ENCODE results near the gene CYB5B. TPM values are rescaled to one million over a fixed set of nuclear protein-coding genes. Genes with fewer than 3 reads are reported as not detected.

The CYB5B gene
- total and polyA plus RNA-seq, 2 donors: 75.2 to 114 TPM

DNA sequence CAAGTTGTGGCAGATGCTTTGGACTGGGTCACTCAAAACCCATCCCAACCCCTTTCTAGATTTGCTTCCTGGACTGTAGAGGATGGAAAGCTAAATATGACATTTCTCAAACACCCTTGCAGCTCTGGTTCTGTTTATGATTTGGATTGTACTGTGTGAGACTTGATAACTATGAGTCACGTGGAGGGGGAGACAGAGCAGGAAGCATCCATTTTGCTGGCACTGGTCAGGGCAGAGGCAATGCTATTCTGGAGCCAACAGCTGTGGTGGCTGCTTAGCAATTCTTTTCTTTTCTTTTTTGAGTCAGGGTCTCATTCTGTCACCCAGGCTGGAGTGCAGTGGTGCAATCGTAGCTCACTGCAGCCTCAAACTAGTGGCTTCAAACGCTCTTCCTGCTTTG, 25.1 kb upstream of the CYB5B start:
- 54% methylated on average over 3 of the region's 3 CpGs for WGBS
- DNase-seq (ENCODE audit: extremely low spot score): no peak
- peak overlapping the region; percentile 3 for H3K27ac ChIP-seq (ENCODE audit: low read depth)
- H3K36me3 ChIP-seq (ENCODE audit: insufficient read depth): no peaks in the 10 kb centered on the region
- H3K4me3 ChIP-seq (ENCODE audit: low read depth, low read length): no peak overlapping the region
- peaks cover 2% of the 10 kb centered on the region for H3K4me1 ChIP-seq (ENCODE audit: insufficient read depth)

DNA sequence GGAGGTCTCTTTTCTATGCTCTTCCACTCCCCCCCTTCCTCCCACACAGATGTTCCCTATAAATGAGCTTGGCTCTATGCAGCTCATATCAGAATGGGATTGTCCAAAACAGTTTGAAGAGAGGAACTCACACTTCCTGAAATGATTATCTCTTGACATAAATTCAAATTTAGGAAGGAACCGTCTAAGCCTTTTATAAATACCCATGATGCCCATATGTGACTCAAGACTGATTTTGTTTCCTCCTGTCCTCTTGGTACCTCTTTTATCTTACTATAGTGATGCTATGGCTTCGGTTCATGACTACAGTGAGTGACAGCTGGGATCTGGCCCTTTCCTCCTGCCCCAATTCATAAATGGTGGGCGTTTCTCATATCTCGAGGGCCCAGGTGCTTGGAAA, 22.0 kb upstream of the CYB5B start:
- Histone ChIP-seq H3K4me1 (ENCODE audit: insufficient read depth) (peaks cover 2% of the 10 kb centered on the region), H3K36me3 (ENCODE audit: insufficient read depth) (no peaks in the 10 kb centered on the region), H3K27ac (ENCODE audit: low read depth) (peak overlapping the region; percentile 5), H3K4me3 (ENCODE audit: low read depth, low read length) (no peak overlapping the region)
- WGBS: 39% methylated on average over 4 of the region's 4 CpGs
- DNase-seq (ENCODE audit: extremely low spot score): no peak

DNA sequence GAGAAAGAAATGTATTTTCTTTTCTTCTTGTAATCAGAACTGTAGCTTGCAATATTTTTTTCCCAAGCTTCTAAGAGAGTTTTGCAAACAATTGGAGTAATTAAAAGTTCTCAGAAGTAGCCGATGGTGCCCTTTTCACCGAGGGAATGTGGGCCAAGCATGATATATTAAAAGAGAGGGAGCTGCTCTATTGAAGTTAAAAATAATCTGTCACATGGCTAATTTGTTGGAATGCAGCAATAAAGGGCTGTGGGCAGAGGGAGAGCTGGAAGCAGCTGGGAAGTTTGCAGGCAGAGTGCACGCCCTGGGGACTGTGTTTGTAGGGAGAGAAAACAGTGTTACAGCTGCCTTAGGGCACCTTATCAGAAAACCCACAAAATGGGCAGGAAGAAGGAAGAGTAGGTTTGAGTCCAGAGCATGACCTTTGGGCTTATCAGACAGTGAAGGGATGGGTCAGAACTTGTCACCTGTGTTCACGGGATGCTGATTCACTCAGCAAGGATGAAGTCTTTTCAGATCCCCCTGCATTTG, 20.1 kb upstream of the CYB5B start:
- Histone ChIP-seq H3K36me3 (ENCODE audit: insufficient read depth) (no peaks in the 10 kb centered on the region), H3K4me3 (ENCODE audit: low read depth, low read length) (no peak overlapping the region), H3K4me1 (ENCODE audit: insufficient read depth) (no peaks in the 10 kb centered on the region), H3K27ac (ENCODE audit: low read depth) (peak overlapping the region; percentile 16)
- WGBS: 12% methylated on average over 4 of the region's 4 CpGs
- no peak for DNase-seq (ENCODE audit: extremely low spot score)

DNA sequence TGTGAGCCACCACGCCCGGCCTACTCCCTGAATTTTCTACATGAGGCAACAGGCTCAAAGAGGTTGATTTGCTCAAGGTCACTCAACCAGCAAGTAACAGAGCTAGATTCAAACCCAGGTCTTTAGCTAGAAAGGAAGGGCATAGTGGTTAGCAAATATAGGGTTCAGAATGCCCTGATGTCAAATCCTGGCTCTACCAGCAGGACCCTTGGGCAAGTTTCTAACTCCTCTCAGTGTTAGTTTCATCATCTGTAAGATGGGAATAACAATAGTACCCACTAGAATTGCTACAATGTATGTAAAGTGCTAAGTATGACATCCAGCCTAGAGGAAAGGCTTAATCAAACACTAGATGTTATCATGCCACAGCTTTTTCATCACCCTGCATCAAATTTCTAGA, 19.1 kb upstream of the CYB5B start:
- Histone ChIP-seq H3K27ac (ENCODE audit: low read depth) (peak overlapping the region; percentile 47), H3K4me1 (ENCODE audit: insufficient read depth) (no peaks in the 10 kb centered on the region), H3K36me3 (ENCODE audit: insufficient read depth) (no peaks in the 10 kb centered on the region), H3K4me3 (ENCODE audit: low read depth, low read length) (no peak overlapping the region)
- DNase-seq (ENCODE audit: extremely low spot score): no peak
- 92% methylated on average over 2 of the region's 2 CpGs for WGBS

DNA sequence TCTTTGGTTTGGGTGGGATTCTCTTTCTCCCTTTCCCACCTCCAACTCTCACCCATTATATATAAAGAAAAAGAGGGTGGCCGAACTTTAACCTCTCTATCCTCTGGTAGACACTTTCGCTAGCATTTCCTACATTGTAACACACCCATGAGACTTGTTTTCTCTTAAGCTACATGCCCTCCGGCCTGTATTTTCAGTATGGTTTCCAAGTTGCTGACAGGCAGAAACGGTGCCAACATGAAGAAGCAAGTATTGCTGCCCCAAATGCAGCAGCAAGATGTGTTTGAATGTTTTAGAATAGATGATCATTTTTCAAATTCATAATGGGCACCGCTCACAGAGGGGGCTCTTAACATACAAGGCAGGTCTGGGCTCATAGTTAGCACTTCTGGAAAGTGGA, 18.7 kb upstream of the CYB5B start:
- no peak for DNase-seq (ENCODE audit: extremely low spot score)
- Histone ChIP-seq H3K4me3 (ENCODE audit: low read depth, low read length) (no peak overlapping the region), H3K36me3 (ENCODE audit: insufficient read depth) (no peaks in the 10 kb centered on the region), H3K4me1 (ENCODE audit: insufficient read depth) (no peaks in the 10 kb centered on the region), H3K27ac (ENCODE audit: low read depth) (peak overlapping the region; percentile 47)
- 70% methylated on average over 5 of the region's 5 CpGs for WGBS

DNA sequence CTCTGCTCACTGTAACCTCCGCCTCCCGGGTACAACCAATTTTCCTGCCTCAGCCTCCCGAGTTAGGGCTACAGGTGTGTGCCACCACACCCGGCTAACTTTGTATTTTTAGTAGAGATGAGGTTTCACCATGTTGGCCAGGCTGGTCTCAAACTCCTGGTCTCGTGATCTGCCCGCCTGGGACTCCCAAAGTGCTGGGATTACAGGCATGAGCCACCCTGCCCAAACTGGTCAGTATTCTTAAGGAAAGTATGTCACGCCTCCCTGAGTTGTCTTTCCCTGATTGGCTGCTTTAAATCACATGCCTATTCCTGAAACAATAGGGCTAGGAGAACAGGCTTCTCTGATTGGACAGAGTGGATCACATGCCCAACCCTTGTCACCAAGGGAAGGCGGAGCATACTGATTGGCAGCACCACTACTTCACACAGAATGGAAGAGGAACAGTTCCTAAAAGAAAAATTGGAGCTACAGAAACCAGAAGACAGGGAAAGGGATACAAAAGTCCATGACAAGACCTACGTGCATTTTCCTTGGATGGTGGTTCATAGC, 17.6 kb upstream of the CYB5B start:
- H3K36me3 ChIP-seq (ENCODE audit: insufficient read depth): no peaks in the 10 kb centered on the region
- DNase-seq (ENCODE audit: extremely low spot score): no peak
- WGBS: 96% methylated on average over 9 of the region's 9 CpGs
- H3K4me3 ChIP-seq (ENCODE audit: low read depth, low read length): no peak overlapping the region
- H3K27ac ChIP-seq (ENCODE audit: low read depth): no peak overlapping the region
- no peaks in the 10 kb centered on the region for H3K4me1 ChIP-seq (ENCODE audit: insufficient read depth)

DNA sequence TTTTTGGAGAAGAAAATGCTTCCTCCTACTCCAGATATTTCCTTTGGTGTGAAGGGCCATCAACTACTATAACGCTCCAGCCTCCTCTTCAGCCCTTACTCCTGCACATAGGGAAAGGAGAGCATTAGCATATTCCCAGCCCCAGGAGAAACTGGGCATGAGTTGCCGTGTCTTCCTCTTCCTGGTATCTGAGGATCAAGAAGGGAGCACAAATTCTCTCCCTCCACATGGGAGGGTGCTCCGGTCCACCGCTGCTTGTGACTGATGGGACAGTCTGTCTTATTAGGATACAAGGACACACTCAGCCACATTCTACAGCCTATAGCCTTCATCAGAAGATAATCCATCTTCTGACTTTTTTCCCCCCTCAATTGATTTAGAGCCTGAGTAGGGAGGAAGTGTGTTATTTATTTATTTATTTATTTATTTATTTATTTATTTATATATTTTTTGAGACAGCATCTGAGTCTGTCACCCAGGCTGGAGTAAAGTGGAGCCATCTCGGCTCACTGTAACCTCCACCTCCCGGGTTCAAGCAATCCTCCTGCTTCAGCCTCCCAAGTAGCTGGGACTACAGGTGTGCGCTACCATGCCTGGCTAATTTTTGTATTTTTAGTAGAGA, 16.6 kb upstream of the CYB5B start:
- no peak for DNase-seq (ENCODE audit: extremely low spot score)
- WGBS: 91% methylated on average over 7 of the region's 7 CpGs
- Histone ChIP-seq H3K4me3 (ENCODE audit: low read depth, low read length) (no peak overlapping the region), H3K36me3 (ENCODE audit: insufficient read depth) (no peaks in the 10 kb centered on the region), H3K4me1 (ENCODE audit: insufficient read depth) (no peaks in the 10 kb centered on the region), H3K27ac (ENCODE audit: low read depth) (no peak overlapping the region)

DNA sequence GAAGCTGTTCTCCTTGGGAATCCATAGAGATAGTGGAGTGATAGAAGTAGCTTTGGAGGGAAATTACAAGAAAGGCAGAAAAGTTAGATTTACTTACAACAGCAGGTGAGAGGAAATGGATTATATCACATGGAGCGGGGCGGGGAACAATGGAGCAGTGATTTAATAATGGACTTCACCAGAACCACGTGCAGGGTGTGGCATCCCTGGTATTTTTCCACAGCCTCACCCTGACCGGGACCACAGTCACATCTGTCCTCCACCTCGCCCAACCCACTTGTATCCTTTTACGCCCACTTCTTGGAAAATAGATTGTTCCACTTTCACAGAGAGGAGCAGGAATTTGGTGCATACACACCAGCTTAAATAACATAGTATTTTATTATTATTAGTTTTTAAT, 15.9 kb upstream of the CYB5B start:
- H3K4me3 ChIP-seq (ENCODE audit: low read depth, low read length): no peak overlapping the region
- no peak for DNase-seq (ENCODE audit: extremely low spot score)
- no peaks in the 10 kb centered on the region for H3K4me1 ChIP-seq (ENCODE audit: insufficient read depth)
- 61% methylated on average over 6 of the region's 6 CpGs for WGBS
- H3K27ac ChIP-seq (ENCODE audit: low read depth): no peak overlapping the region
- no peaks in the 10 kb centered on the region for H3K36me3 ChIP-seq (ENCODE audit: insufficient read depth)

DNA sequence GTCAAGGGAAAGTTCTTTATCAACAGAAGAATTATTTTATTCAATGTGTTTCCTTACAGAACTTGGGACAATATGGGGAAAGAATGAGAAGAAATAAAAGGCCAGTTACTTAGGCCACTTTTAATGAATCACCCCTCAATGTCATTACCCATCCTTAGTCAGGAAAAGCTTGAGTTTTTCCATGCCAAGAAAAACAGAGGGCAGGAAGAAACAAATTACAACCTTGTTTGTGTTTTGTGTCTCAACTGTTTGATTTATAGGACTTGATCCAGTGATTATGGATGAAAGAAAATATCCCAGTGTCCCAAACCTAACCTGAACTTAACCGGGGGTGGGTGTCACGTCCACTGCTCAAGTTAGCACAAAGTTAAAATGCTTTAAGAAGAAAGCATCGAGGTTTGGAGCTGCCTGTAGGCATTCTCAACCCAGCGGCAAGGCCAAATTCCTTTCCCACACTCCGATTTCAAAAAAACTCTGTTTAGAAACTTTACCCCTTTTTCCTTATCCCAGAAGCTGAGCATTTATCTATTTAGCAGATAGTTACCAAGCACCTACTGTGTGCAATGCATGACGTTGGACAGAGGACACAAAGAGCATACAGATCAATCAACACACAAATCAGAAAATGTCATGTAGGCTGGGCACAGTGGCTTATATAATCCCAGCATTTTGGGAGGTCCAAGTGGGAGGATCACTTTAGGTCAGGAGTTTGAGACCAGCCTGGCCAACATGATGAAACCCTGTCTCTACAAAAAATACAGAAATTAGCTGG, 14.0 kb upstream of the CYB5B start:
- Histone ChIP-seq H3K4me3 (ENCODE audit: low read depth, low read length) (no peak overlapping the region), H3K27ac (ENCODE audit: low read depth) (peak overlapping the region; percentile 48), H3K36me3 (ENCODE audit: insufficient read depth) (no peaks in the 10 kb centered on the region), H3K4me1 (ENCODE audit: insufficient read depth) (no peaks in the 10 kb centered on the region)
- DNase-seq (ENCODE audit: extremely low spot score): no peak
- WGBS: 29% methylated on average over 6 of the region's 6 CpGs

DNA sequence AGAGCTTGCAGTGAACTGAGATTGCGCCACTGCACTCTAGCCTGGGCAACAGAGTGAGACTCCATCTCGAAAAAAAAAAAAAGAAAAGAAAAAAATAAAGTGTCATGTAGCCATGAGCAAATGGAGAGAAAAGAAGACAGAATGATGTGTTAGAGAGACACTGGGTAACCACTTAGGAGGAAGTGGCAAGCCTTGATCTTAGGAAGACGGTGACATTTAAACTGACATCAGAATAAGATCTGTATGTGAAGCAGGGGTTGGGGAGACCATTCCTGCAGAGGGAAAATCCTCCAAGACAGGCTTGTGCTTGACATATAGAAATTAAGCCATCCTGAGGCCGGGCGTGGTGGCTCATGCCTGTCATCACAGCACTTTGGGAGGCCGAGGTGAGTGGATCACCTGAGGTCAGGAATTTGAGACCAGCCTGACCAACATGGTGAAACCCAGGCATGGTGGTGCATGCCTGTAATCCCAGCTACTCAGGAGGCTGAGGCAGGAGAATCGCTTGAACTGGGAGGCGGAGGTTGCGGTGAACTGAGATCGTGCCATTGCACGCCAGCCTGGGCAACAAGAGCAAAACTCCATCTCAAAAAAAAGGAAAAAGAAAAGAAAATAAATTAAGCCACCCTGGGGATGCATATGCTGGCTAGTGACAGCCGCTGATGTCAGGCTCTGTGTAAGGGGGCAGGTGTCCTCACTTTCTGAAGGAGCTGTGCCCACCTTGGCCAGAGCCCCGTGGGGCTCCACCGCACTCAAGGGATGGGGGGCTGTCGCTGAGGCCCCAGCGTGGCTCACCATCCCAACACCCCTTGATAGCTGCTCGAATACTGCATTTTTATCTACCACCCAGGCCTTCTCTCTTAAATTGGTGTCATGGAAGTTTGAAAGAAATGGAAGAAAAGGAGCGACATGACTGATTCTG, 13.1 kb upstream of the CYB5B start:
- no peaks in the 10 kb centered on the region for H3K36me3 ChIP-seq (ENCODE audit: insufficient read depth)
- 92% methylated on average over 18 of the region's 18 CpGs for WGBS
- DNase-seq (ENCODE audit: extremely low spot score): no peak
- no peaks in the 10 kb centered on the region for H3K4me1 ChIP-seq (ENCODE audit: insufficient read depth)
- H3K4me3 ChIP-seq (ENCODE audit: low read depth, low read length): no peak overlapping the region
- no peak overlapping the region for H3K27ac ChIP-seq (ENCODE audit: low read depth)

DNA sequence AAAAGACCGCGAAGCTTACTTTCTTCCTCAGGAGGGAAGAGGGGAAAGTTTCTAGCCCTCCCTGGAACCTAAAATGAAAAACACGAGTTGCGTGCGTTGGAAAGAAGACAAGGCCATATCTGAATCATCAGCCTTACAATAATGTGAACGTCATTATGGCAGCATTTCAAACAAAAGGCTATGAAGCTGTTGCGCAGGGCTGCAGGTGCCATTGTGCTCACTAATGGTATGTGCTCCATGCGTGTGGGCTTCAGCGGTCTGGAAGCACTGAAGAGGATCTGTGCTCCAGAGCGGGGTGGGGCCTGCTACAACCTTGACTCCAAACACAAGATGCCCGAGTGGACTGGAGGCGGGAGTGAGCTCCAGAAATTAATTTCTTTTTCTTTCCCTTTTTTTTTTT, 12.1 kb upstream of the CYB5B start:
- no peak overlapping the region for H3K27ac ChIP-seq (ENCODE audit: low read depth)
- no peaks in the 10 kb centered on the region for H3K36me3 ChIP-seq (ENCODE audit: insufficient read depth)
- DNase-seq (ENCODE audit: extremely low spot score): no peak
- WGBS: 90% methylated on average over 12 of the region's 12 CpGs
- no peak overlapping the region for H3K4me3 ChIP-seq (ENCODE audit: low read depth, low read length)
- no peaks in the 10 kb centered on the region for H3K4me1 ChIP-seq (ENCODE audit: insufficient read depth)

DNA sequence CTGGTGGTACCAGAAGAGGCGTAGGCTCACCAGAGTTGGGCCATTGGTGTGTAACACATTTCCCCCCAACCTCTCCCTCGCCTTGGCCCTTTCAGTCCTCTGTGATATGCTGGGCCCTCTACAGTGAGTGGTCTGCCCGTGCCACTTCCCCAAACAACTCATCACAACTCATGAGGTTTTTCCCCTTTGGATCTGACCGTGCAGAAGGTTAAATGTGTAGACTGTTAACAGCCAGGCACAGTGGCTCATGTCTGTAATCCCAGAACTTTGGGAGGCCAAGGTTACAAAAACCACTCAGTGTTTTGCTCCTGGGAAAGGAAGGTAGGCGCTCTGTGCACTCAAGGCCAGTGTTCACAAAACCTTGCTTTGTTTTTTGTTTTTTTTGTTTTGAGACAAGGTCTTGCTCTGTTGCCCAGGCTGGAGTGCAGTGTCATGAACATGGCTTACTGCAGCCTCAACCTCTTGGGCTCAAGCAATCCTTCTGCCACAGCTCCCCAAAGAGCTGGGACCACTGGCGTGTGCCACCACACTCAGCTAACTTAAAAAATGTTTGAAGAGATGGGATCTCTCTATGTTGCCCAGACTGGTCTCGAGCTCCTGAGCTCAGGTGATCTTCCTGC, 11.3 kb upstream of the CYB5B start:
- 91% methylated on average over 7 of the region's 7 CpGs for WGBS
- H3K4me3 ChIP-seq (ENCODE audit: low read depth, low read length): no peak overlapping the region
- H3K27ac ChIP-seq (ENCODE audit: low read depth): no peak overlapping the region
- no peaks in the 10 kb centered on the region for H3K36me3 ChIP-seq (ENCODE audit: insufficient read depth)
- H3K4me1 ChIP-seq (ENCODE audit: insufficient read depth): no peaks in the 10 kb centered on the region
- no peak for DNase-seq (ENCODE audit: extremely low spot score)

Measured in urinary bladder (tissue), 4 donors.